Dermis microvascular lymphatic vessel endothelial cell (primary cell): ENCODE results near the gene DSTYK. TPM values are rescaled to one million over a fixed set of nuclear protein-coding genes. Genes with fewer than 3 reads are reported as not detected.
"Not testable (repeated sequence)": the region's sequence is repeated elsewhere in the genome, so short reads cannot be mapped to it uniquely, and the experiment has no call there.

Experiments used
- DNase-seq, 2 donors: peaks; one replicate each; pipeline versions ENCODE4 v3.0.0 to v3.0.0-alpha.2; 2010; ENCODE audit warnings: low read depth in 2 of 2
- total RNA-seq: library from RNA; depleted of rRNA; stranded (reverse); fragments of >200 nt; gene quantifications from 2 replicates; pipeline ENCODE4 v1.2.1, GENCODE V29; 2014

Gene DSTYK
- total RNA-seq, 1 donor from 2014 or later, result 9.8 TPM

- no peak for DNase-seq
Observed at GRCh38 chr1:205179842-205180241, 31.7 kb downstream of the DSTYK start.

- peak in 1 of 2 donors; percentile 70 for DNase-seq
Observed at GRCh38 chr1:205172729-205173366, 38.7 kb downstream of the DSTYK start.

- DNase-seq, result no peak
Observed at GRCh38 chr1:205171369-205171768, 40.1 kb downstream of the DSTYK start.

GRCh38 chr1:205170532-205171269 is 40.8 kb downstream of the DSTYK start:
- no peak for DNase-seq

GRCh38 chr1:205169248-205169647 is 42.3 kb downstream of the DSTYK start:
- DNase-seq, result no peak

- no peak for DNase-seq
Observed at GRCh38 chr1:205168291-205168690, 43.2 kb downstream of the DSTYK start.

- no peak for DNase-seq
Observed at GRCh38 chr1:205162301-205162700, 49.2 kb downstream of the DSTYK start.

GRCh38 chr1:205161076-205161475 is 50.4 kb downstream of the DSTYK start:
- DNase-seq, result no peak

GRCh38 chr1:205158048-205158616 is 53.4 kb downstream of the DSTYK start:
- no peak for DNase-seq

- DNase-seq, result not testable (repeated sequence)
Observed at GRCh38 chr1:205155665-205156377, 55.7 kb downstream of the DSTYK start.

- no peak for DNase-seq
Observed at GRCh38 chr1:205152505-205152904, 59.0 kb downstream of the DSTYK start.

GRCh38 chr1:205150651-205151428 is 60.7 kb downstream of the DSTYK start:
- no peak for DNase-seq

- peak in 1 of 2 donors; percentile 13 for DNase-seq
Observed at GRCh38 chr1:205147191-205147835, 64.2 kb downstream of the DSTYK start.

GRCh38 chr1:205144751-205145150 is 66.8 kb downstream of the DSTYK start:
- peak; percentile 34 to 59 for DNase-seq

GRCh38 chr1:205144046-205144720 is 67.3 kb downstream of the DSTYK start:
- no peak for DNase-seq

GRCh38 chr1:205142102-205142469 is 69.4 kb downstream of the DSTYK start:
- DNase-seq, result no peak

- DNase-seq, result peak; percentile 53 to 84
Observed at GRCh38 chr1:205141236-205142101, 70.0 kb downstream of the DSTYK start.

GRCh38 chr1:205140113-205140512 is 71.4 kb downstream of the DSTYK start:
- no peak for DNase-seq

GRCh38 chr1:205137901-205138300 is 73.6 kb downstream of the DSTYK start:
- DNase-seq, result no peak
